HCT116 (cell line): Measurements from ENCODE around the gene RGS17.

ENCODE experiments used
- CTCF ChIP-seq, 3 experiments: fragments of 200-600 bp in 1 of 3; sonication (generic) in 1 of 3; IDR thresholded peaks in 2 of 3; conservative IDR thresholded peaks in 1 of 3; 2 replicates each; pipeline ENCODE4 v1.5.1; 2012 to 2017; ENCODE audit warnings: low read depth in 2 of 3, low read length in 2 of 3, antibody characterized with exemption in 1 of 3, borderline replicate concordance in 1 of 3, control low read depth in 1 of 3, mild to moderate bottlenecking in 1 of 3, mixed read lengths in 1 of 3, mixed run types in 1 of 3, moderate library complexity in 1 of 3; ENCODE audit not compliant: insufficient read depth in 1 of 3
- EZH2phosphoT487 ChIP-seq: fragments of 200-600 bp; IDR thresholded peaks from 2 replicates; pipeline ENCODE4 v1.6.1; 2018; ENCODE audit warnings: antibody characterized with exemption, borderline replicate concordance
- POLR2A ChIP-seq: IDR thresholded peaks from 2 replicates; pipeline ENCODE4 v1.7.0; 2011; ENCODE audit warnings: borderline replicate concordance; ENCODE audit not compliant: insufficient read depth, insufficient read length; ENCODE audit errors: extremely low read depth
- RAD21 ChIP-seq: IDR thresholded peaks from 2 replicates; pipeline ENCODE4 v1.6.1; 2012; ENCODE audit warnings: low read depth, mild to moderate bottlenecking
- SRF ChIP-seq: IDR thresholded peaks from 2 replicates; pipeline ENCODE4 v1.6.1; 2012; ENCODE audit warnings: low read depth
- YY1 ChIP-seq: IDR thresholded peaks from 2 replicates; pipeline ENCODE4 v1.6.1; 2011; ENCODE audit warnings: low read length, low read depth, moderate library complexity, mild to moderate bottlenecking; ENCODE audit not compliant: insufficient replicate concordance; ENCODE audit errors: extremely low read depth
- ZNF274 ChIP-seq: fragments of 200-500 bp; sonication (Bioruptor generic); IDR thresholded peaks from 2 replicates; pipeline ENCODE4 v1.6.1; 2014; ENCODE audit warnings: mild to moderate bottlenecking, low read depth, low read length, inconsistent platforms

GRCh38 chr6:153044295-153044694 is 86.8 kb downstream of the RGS17 start:
- TF ChIP-seq ZNF274 (no peak), RAD21 (no peak), POLR2A (no peak), EZH2phosphoT487 (no peak), CTCF (IDR thresholded peaks at IDR 0.05 in 2 of 3, conservative IDR thresholded peaks at IDR 0.05 in 1 of 3; ENCODE audit: borderline replicate concordance in 1 of 3, insufficient read depth in 1 of 3, low read depth in 2 of 3, low read length in 2 of 3) (no peak), YY1 (no peak), SRF (no peak)
